Astrocyte (in vitro differentiated cells and primary cell): ENCODE results near the gene XAGE1B.

Source experiments
- CTCF ChIP-seq: IDR thresholded peaks from 2 replicates; pipeline ENCODE4 v1.5.1; 2011; ENCODE audit warnings: low read depth, mild to moderate bottlenecking, inconsistent platforms, low read length, moderate library complexity; ENCODE audit not compliant: insufficient read depth
- EZH2 ChIP-seq: IDR thresholded peaks from 2 replicates; pipeline ENCODE4 v1.6.1; 2012; ENCODE audit warnings: mild to moderate bottlenecking, low read length, inconsistent platforms; ENCODE audit not compliant: insufficient read depth

- TF ChIP-seq CTCF, result no peak
- no peak for TF ChIP-seq EZH2
Measured at GRCh38 chrX:52544147-52544840, 27.4 kb upstream of the XAGE1B start.
